MM.1S (cell line): Measurements from ENCODE around the gene FBLN2.

Experiments used
- DNase-seq: peaks from one replicate; pipeline ENCODE4 v3.0.0-alpha.2; 2015
- H2AFZ ChIP-seq: fragments of 300-600 bp; sonication (generic); 2 replicates; pipeline ENCODE4 v1.6.0; 2016; ENCODE audit warnings: antibody characterized with exemption, low read length
- H3F3A ChIP-seq: fragments of 300-600 bp; sonication (generic); 2 replicates; pipeline ENCODE4 v1.6.1; 2016; ENCODE audit warnings: mild to moderate bottlenecking, antibody characterized with exemption, low read length, moderate library complexity, mixed read lengths; ENCODE audit not compliant: insufficient read depth
- H3K27ac ChIP-seq: fragments of 300-600 bp; sonication (generic); 2 replicates; pipeline ENCODE4 v1.5.1; 2016; ENCODE audit warnings: mild to moderate bottlenecking, low read length
- H3K27me3 ChIP-seq: fragments of 300-600 bp; sonication (generic); replicated peaks from 2 replicates; pipeline ENCODE4 v1.6.0; 2016; ENCODE audit warnings: low read length; ENCODE audit not compliant: insufficient read depth
- H3K36me3 ChIP-seq: fragments of 300-600 bp; sonication (generic); replicated peaks from 2 replicates; pipeline ENCODE4 v1.6.1; 2016; ENCODE audit warnings: mild to moderate bottlenecking, low read length, mixed read lengths; ENCODE audit not compliant: insufficient read depth
- H3K4me1 ChIP-seq: fragments of 300-600 bp; sonication (generic); 2 replicates; pipeline ENCODE4 v1.6.1; 2016; ENCODE audit warnings: low read length, mixed read lengths
- H3K4me2 ChIP-seq: fragments of 300-600 bp; sonication (generic); 2 replicates; pipeline ENCODE4 v1.6.0; 2016; ENCODE audit warnings: low read depth, low read length
- H3K4me3 ChIP-seq: fragments of 300-600 bp; sonication (generic); 2 replicates; pipeline ENCODE4 v1.5.1; 2016; ENCODE audit warnings: low read length, mixed read lengths
- H3K79me2 ChIP-seq: fragments of 300-600 bp; sonication (generic); 2 replicates; pipeline ENCODE4 v1.6.1; 2016; ENCODE audit warnings: mixed run types, low read length, mixed read lengths
- H3K9ac ChIP-seq: fragments of 300-600 bp; sonication (generic); 2 replicates; pipeline ENCODE4 v1.6.1; 2016; ENCODE audit warnings: low read length, mixed read lengths
- H3K9me2 ChIP-seq: fragments of 300-600 bp; sonication (generic); replicated peaks from 2 replicates; pipeline ENCODE4 v1.6.1; 2016; ENCODE audit warnings: mild to moderate bottlenecking, low read length, mixed read lengths; ENCODE audit not compliant: insufficient read depth
- H3K9me3 ChIP-seq: fragments of 300-600 bp; sonication (generic); replicated peaks from 2 replicates; pipeline ENCODE4 v1.6.1; 2016; ENCODE audit warnings: mild to moderate bottlenecking, low read length, mixed read lengths; ENCODE audit not compliant: insufficient read depth
- H4K20me1 ChIP-seq: fragments of 300-600 bp; sonication (generic); 2 replicates; pipeline ENCODE4 v1.6.1; 2016; ENCODE audit warnings: mild to moderate bottlenecking, low read length, moderate library complexity, mixed read lengths; ENCODE audit not compliant: insufficient read depth
- CTCF ChIP-seq: fragments of 300-600 bp; sonication (generic); IDR thresholded peaks from 2 replicates; pipeline ENCODE4 v1.5.1; 2016; ENCODE audit warnings: antibody characterized with exemption, low read length, mixed read lengths
- EZH2 ChIP-seq: fragments of 300-600 bp; sonication (generic); optimal IDR thresholded peaks from 2 replicates; pipeline ENCODE3; 2017; ENCODE audit warnings: low read depth, mild to moderate bottlenecking, antibody characterized with exemption, low read length, mixed read lengths
- EZH2phosphoT487 ChIP-seq: fragments of 300-600 bp; sonication (generic); IDR thresholded peaks from 2 replicates; pipeline ENCODE4 v1.6.1; 2018; ENCODE audit warnings: antibody characterized with exemption, low read length

The FBLN2 gene

DNA sequence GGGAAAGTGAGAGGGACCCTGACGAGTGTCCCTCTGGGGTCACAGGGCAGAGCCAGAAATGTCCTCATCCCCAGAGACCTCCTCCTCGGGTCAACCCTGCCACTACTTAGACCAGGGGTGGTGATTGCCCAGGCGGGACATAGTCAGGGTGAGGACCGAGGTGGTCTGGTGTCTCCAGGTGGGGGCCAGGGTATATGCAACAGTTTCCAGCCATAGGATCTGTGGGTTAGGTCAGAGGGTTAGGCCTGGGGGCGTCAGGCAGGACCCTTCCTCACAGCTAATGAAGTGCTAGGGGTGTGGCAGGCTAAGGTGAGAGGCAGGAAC, 22.3 kb upstream of the FBLN2 start:
- H4K20me1 ChIP-seq: no peaks in the 10 kb centered on the region
- no peak overlapping the region for H2AFZ ChIP-seq
- H3K27me3 ChIP-seq: peaks cover 95% of the 10 kb centered on the region
- H3K36me3 ChIP-seq: no peaks in the 10 kb centered on the region
- no peak overlapping the region for H3K27ac ChIP-seq
- no peak overlapping the region for H3K4me3 ChIP-seq
- no peaks in the 10 kb centered on the region for H3K79me2 ChIP-seq
- no peak overlapping the region for H3K9ac ChIP-seq
- H3F3A ChIP-seq: no peaks in the 10 kb centered on the region
- no peaks in the 10 kb centered on the region for H3K9me3 ChIP-seq
- TF ChIP-seq EZH2: no peak
- no peak for TF ChIP-seq EZH2phosphoT487
- no peak for TF ChIP-seq CTCF
- H3K4me1 ChIP-seq: no peaks in the 10 kb centered on the region
- H3K9me2 ChIP-seq: no peaks in the 10 kb centered on the region
- DNase-seq: no peak
- H3K4me2 ChIP-seq: no peak overlapping the region

DNA sequence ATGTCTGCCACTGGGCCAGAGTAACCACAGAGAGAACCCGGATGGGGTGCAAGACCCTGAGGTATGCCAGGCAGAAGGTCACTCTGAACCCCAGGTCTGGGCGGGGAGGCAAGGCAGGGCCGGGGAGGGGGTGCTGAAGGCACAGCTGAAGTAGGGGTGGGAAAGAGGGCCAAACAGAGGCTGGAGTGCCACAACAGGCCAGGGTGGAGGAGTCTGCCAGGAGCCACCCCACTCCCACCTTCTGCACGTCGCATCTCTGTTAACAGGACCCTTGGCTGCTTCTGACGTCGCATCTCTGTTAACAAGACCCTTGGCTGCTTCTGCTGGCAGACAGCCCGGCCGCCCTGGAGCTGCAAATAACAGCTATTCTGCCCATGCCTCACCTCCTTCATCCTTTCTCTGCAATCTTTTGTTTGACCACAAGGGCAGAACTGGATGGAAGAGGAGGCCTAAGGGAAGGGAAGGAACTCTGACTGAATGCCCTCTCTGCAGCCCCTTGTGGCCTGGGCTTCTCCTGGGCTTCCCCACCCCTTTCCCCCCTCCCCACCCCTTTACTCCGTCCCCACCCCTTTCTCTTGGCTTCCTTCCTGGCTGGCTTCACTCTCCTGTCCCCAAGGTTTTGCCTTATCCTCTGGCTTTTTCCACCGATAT, 20.6 kb upstream of the FBLN2 start:
- no peak for TF ChIP-seq CTCF
- TF ChIP-seq EZH2: no peak
- TF ChIP-seq EZH2phosphoT487: no peak
- DNase-seq: no peak
- no peaks in the 10 kb centered on the region for H4K20me1 ChIP-seq
- H3K4me2 ChIP-seq: no peak overlapping the region
- no peaks in the 10 kb centered on the region for H3K79me2 ChIP-seq
- no peaks in the 10 kb centered on the region for H3K9me2 ChIP-seq
- H3K9ac ChIP-seq: no peak overlapping the region
- H3K9me3 ChIP-seq: no peaks in the 10 kb centered on the region
- H3F3A ChIP-seq: no peaks in the 10 kb centered on the region
- no peak overlapping the region for H2AFZ ChIP-seq
- no peak overlapping the region for H3K27ac ChIP-seq
- H3K27me3 ChIP-seq: peaks cover 95% of the 10 kb centered on the region
- no peak overlapping the region for H3K4me3 ChIP-seq
- no peaks in the 10 kb centered on the region for H3K36me3 ChIP-seq
- no peaks in the 10 kb centered on the region for H3K4me1 ChIP-seq

- no peak for DNase-seq
- H3K4me2 ChIP-seq: no peak overlapping the region
- no peak overlapping the region for H3K9ac ChIP-seq
- no peaks in the 10 kb centered on the region for H3K4me1 ChIP-seq
- H3K9me2 ChIP-seq: no peaks in the 10 kb centered on the region
- H3K79me2 ChIP-seq: no peaks in the 10 kb centered on the region
- no peak for TF ChIP-seq EZH2
- no peak for TF ChIP-seq CTCF
- no peaks in the 10 kb centered on the region for H3F3A ChIP-seq
- no peak overlapping the region for H2AFZ ChIP-seq
- peaks cover 95% of the 10 kb centered on the region for H3K27me3 ChIP-seq
- H3K9me3 ChIP-seq: no peaks in the 10 kb centered on the region
- no peaks in the 10 kb centered on the region for H4K20me1 ChIP-seq
- H3K4me3 ChIP-seq: no peak overlapping the region
- no peak overlapping the region for H3K27ac ChIP-seq
- no peaks in the 10 kb centered on the region for H3K36me3 ChIP-seq
Observed at GRCh38 chr3:13529196-13530112, 19.5 kb upstream of the FBLN2 start.
